ENCODE data around the gene LRFN4.

DNA sequence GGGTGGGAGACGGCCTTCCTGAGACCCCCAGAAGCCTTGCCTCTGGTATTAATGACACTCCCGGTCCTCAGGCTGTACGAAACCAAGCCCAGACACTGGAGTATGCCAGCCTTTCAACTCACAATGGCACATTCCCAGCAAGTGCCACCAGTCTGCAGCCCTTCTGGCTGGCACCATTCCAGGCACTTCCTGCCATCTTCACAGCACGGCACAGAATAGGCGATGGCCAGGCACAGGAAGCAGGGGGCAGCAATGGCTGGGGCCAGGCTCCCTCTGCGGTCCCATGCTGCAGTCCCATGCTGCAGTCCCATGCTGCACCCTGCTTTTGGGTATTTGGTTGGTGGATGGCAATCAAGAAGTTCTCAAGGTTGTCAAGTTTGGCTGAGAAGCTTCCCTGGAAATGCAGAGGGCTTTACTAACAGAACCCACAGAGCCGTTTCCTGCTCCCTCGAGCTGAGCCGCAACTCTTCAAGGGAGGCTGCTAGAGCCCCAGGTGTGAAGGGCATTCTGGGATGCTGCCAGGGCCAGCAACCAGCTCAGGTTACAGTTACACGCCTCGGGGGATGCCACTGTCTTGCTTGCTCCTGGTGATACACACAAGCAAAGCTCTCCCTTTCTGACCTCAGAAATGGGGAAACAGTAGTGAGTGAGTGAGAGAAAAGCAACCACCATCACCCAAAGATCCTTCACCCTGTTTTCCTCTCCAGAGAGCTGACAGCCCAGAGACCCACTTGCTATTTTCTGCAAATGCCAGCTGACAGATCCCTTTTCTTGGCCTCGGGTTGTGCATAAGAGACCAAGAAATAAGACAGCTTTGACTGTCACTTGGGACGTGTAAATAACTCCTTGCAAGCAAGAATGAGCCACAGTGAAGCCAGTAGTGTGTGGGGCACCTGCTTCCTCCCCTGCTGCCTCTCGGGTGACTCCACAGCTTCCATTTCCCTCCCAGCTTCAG is 23.9 kb downstream of the LRFN4 start:
- TF ChIP-seq, protein P1, sequence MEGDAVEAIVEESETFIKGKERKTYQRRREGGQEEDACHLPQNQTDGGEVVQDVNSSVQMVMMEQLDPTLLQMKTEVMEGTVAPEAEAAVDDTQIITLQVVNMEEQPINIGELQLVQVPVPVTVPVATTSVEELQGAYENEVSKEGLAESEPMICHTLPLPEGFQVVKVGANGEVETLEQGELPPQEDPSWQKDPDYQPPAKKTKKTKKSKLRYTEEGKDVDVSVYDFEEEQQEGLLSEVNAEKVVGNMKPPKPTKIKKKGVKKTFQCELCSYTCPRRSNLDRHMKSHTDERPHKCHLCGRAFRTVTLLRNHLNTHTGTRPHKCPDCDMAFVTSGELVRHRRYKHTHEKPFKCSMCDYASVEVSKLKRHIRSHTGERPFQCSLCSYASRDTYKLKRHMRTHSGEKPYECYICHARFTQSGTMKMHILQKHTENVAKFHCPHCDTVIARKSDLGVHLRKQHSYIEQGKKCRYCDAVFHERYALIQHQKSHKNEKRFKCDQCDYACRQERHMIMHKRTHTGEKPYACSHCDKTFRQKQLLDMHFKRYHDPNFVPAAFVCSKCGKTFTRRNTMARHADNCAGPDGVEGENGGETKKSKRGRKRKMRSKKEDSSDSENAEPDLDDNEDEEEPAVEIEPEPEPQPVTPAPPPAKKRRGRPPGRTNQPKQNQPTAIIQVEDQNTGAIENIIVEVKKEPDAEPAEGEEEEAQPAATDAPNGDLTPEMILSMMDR (IDR thresholded peaks at IDR 0.05 in 8 of 11, conservative IDR thresholded peaks at IDR 0.05 in 3 of 11), result no peak
- no peak for TF ChIP-seq POLR2A (IDR thresholded peaks at IDR 0.05)
- TF ChIP-seq POLR2AphosphoS5 (IDR thresholded peaks at IDR 0.05), result peak in 2 of 3 donors; percentile 29 to 53

Data from spleen (tissue), 7 donors.